ENCODE results near the gene RBL2. TPM values are rescaled to one million over a fixed set of nuclear protein-coding genes. Genes with fewer than 3 reads are reported as not detected.
"Not testable (repeated sequence)": the region's sequence is repeated elsewhere in the genome, so short reads cannot be mapped to it uniquely, and the experiment has no call there.

RBL2 gene
- total RNA-seq, 5 donors from 2014 or later (not counting 1 experiment from before 2014, with no cell fraction given) = 193 to 366 (median 261) TPM

- Histone ChIP-seq H3K36me3 (ENCODE audit: control insufficient read depth in 2 of 2, extremely low read depth in 1 of 2, insufficient read depth in 1 of 2, low read length in 1 of 2) (no peaks in the 10 kb centered on the region), H3K27ac (ENCODE audit: low read length) (no peak overlapping the region), H3K27me3 (replicated peaks in 1 of 2; ENCODE audit: control insufficient read depth in 2 of 2, extremely low read depth in 1 of 2, insufficient read depth in 2 of 2, low read length in 1 of 2) (peaks cover 0 to 8% of the 10 kb centered on the region in 2 experiments), H3K4me1 (ENCODE audit: control insufficient read depth in 1 of 2, extremely low read depth in 1 of 2, insufficient read depth in 2 of 2, low read length in 2 of 2) (peaks cover 0 to 40% of the 10 kb centered on the region in 2 experiments), H3K9me3 (no peaks in the 10 kb centered on the region), H3K4me3 (ENCODE audit: control insufficient read depth in 1 of 2, extremely low read depth in 1 of 2, low read length in 1 of 2) (peak overlapping the region; percentile 22 to 49)
- WGBS (ENCODE audit: insufficient coverage) = 64% methylated on average over 18 of the region's 29 CpGs
- Mint-ChIP-seq H3K9me3 (no peaks in the 10 kb centered on the region), H3K4me3 (peak overlapping the region in 2 of 3 donors; percentile 50 to 53), H3K27ac (no peak overlapping the region), H3K36me3 (no peaks in the 10 kb centered on the region), H3K27me3 (no peaks in the 10 kb centered on the region), H3K4me1 (peaks cover 16 to 45% (median 27%) of the 10 kb centered on the region in 3 donors)
- POLR2A ChIA-PET = no interaction called here
- CTCF ChIA-PET = interaction anchor here (0.6 to 1.6 kb wide), 5 partner anchors 9 to 207 kb away, joined by 3 to 5 read pairs (median 3); no protein-coding TSS in a partner anchor
- DNase-seq = peak in 30 of 35 experiments; percentile 11 to 82 (median 36)
- peak; percentile 61 to 77 (median 68) for ATAC-seq (replicated peaks in 1 of 4)
These were observed 75.8 kb downstream of the RBL2 start for GRCh38 chr16:53509906-53510703.

DNA sequence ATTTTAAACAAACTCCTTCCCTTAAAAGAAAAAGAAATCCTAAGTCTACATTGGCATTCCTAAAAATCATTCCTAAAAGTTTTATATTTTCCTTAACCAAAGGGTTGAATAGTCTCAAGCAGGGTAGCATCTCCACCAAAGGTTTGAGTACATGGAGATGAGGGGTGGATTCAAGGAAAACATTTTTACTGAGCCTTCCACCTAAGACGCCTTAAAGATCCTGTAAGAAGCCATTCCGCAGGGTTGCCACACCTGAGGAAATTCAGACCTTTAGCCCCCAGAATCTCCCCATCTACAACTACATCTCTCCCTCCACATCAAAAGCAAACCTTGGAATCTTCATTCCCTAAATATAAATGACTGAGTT, 76.4 kb downstream of the RBL2 start:
- ATAC-seq (replicated peaks in 1 of 4) = peak in 2 of 4 experiments; percentile 18 to 26
- no peak for DNase-seq
- Mint-ChIP-seq H3K27me3 (no peaks in the 10 kb centered on the region), H3K4me3 (peak overlapping the region in 1 of 3 donors; percentile 53), H3K36me3 (no peaks in the 10 kb centered on the region), H3K9me3 (no peaks in the 10 kb centered on the region), H3K4me1 (peaks cover 17 to 43% (median 26%) of the 10 kb centered on the region in 3 donors), H3K27ac (no peak overlapping the region)
- POLR2A ChIA-PET = no interaction called here
- Histone ChIP-seq H3K4me3 (ENCODE audit: control insufficient read depth in 1 of 2, extremely low read depth in 1 of 2, low read length in 1 of 2) (no peak overlapping the region), H3K27me3 (replicated peaks in 1 of 2; ENCODE audit: control insufficient read depth in 2 of 2, extremely low read depth in 1 of 2, insufficient read depth in 2 of 2, low read length in 1 of 2) (peaks cover 0 to 12% of the 10 kb centered on the region in 2 experiments), H3K27ac (ENCODE audit: low read length) (no peak overlapping the region), H3K9me3 (no peaks in the 10 kb centered on the region), H3K4me1 (ENCODE audit: control insufficient read depth in 1 of 2, extremely low read depth in 1 of 2, insufficient read depth in 2 of 2, low read length in 2 of 2) (peaks cover 0 to 40% of the 10 kb centered on the region in 2 experiments), H3K36me3 (ENCODE audit: control insufficient read depth in 2 of 2, extremely low read depth in 1 of 2, insufficient read depth in 1 of 2, low read length in 1 of 2) (no peaks in the 10 kb centered on the region)
- CTCF ChIA-PET = interaction anchor here (0.6 to 1.6 kb wide), 4 partner anchors 8 to 207 kb away, joined by 3 to 5 read pairs (median 4); no protein-coding TSS in a partner anchor
- 75% methylated on average over 2 of the region's 2 CpGs for WGBS (ENCODE audit: insufficient coverage)

DNA sequence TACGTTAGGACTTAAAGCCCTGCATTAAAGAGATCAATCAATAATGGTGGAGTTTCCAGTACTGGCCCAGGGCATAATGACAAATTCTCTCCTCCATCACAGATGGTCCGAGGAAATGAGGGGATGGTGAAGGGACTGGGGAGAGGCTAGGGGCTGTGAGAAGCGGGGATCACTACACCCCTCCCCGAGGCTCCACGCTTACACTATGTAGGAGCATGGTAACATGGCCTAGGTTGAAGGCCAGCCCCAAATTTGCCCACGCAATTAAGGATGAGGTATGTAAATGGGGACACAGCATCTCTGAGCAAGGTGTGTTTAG, 76.8 kb downstream of the RBL2 start:
- 100% methylated on average over 4 of the region's 6 CpGs for WGBS (ENCODE audit: insufficient coverage)
- Histone ChIP-seq H3K27me3 (replicated peaks in 1 of 2; ENCODE audit: control insufficient read depth in 2 of 2, extremely low read depth in 1 of 2, insufficient read depth in 2 of 2, low read length in 1 of 2) (peaks cover 0 to 12% of the 10 kb centered on the region in 2 experiments), H3K4me3 (ENCODE audit: control insufficient read depth in 1 of 2, extremely low read depth in 1 of 2, low read length in 1 of 2) (no peak overlapping the region), H3K4me1 (ENCODE audit: control insufficient read depth in 1 of 2, extremely low read depth in 1 of 2, insufficient read depth in 2 of 2, low read length in 2 of 2) (peaks cover 0 to 44% of the 10 kb centered on the region in 2 experiments), H3K9me3 (no peaks in the 10 kb centered on the region), H3K36me3 (ENCODE audit: control insufficient read depth in 2 of 2, extremely low read depth in 1 of 2, insufficient read depth in 1 of 2, low read length in 1 of 2) (no peaks in the 10 kb centered on the region), H3K27ac (ENCODE audit: low read length) (no peak overlapping the region)
- ATAC-seq (replicated peaks in 1 of 4) (no peak), DNase-seq (peak in 1 of 35 experiments; percentile 7)
- no peak overlapping the region for H3K27ac Mint-ChIP-seq
- CTCF ChIA-PET = no interaction called here
- no peaks in the 10 kb centered on the region for H3K36me3 Mint-ChIP-seq
- peaks cover 20 to 47% (median 30%) of the 10 kb centered on the region in 3 donors for H3K4me1 Mint-ChIP-seq
- no peaks in the 10 kb centered on the region for H3K9me3 Mint-ChIP-seq
- no peak overlapping the region for H3K4me3 Mint-ChIP-seq
- peaks cover 0 to 3% of the 10 kb centered on the region in 2 donors for H3K27me3 Mint-ChIP-seq
- POLR2A ChIA-PET = no interaction called here

DNA sequence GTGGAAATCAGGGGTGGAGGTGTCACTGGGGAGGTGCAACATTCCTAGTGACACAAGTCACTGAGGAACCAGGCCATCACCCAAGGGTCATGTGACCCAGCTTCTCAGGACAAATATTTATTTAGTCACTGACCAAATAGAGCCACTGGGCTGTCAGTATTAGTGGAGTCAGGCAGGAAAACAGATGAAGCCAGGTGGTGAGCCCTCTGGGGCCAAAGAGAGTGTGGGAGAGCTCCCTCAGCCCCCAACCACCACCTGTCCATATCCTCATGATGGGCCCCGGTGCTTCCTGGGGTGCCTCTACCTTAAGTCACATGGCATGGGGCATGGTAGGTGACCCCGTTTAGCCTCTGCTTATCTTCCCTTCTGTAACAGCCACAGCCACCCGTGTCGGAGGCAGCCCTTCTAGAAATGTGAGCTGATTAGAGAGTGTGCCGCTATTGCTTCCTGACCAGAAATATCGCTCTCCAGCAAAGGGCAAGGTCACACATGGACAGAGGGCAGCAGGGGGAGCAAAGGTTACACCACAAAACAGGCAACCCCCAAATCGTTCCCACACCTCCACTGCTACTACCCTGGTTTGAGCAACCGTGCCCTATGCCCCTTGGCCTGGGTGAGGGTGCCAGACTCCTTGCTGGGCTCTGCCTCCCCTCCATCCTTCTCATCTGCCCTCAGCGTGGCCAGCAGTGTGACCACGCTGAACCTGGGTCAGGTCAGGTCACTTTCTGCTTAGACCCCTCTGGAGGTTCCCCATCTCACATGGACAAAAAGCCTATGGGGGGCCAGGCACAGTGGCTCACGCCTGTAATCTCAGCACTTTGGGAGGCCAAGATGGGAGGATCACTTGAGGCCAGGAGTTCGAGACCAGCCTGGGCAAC, 77.4 kb downstream of the RBL2 start:
- WGBS (ENCODE audit: insufficient coverage) = 86% methylated on average over 7 of the region's 12 CpGs
- no peak overlapping the region for H3K27ac ChIP-seq (ENCODE audit: low read length)
- Mint-ChIP-seq H3K27ac (no peak overlapping the region), H3K4me1 (peaks cover 26 to 49% (median 33%) of the 10 kb centered on the region in 3 donors), H3K9me3 (no peaks in the 10 kb centered on the region), H3K36me3 (no peaks in the 10 kb centered on the region), H3K27me3 (peaks cover 0 to 3% of the 10 kb centered on the region in 2 donors), H3K4me3 (no peak overlapping the region)
- peaks cover 0 to 12% of the 10 kb centered on the region in 2 experiments for H3K27me3 ChIP-seq (replicated peaks in 1 of 2; ENCODE audit: control insufficient read depth in 2 of 2, extremely low read depth in 1 of 2, insufficient read depth in 2 of 2, low read length in 1 of 2)
- no peak overlapping the region for H3K4me3 ChIP-seq (ENCODE audit: control insufficient read depth in 1 of 2, extremely low read depth in 1 of 2, low read length in 1 of 2)
- DNase-seq (peak in 1 of 35 experiments; percentile 18), ATAC-seq (replicated peaks in 1 of 4) (no peak)
- no peaks in the 10 kb centered on the region for H3K9me3 ChIP-seq
- ChIA-PET POLR2A (no interaction called here), CTCF (no interaction called here)
- H3K36me3 ChIP-seq (ENCODE audit: control insufficient read depth in 2 of 2, extremely low read depth in 1 of 2, insufficient read depth in 1 of 2, low read length in 1 of 2) = no peaks in the 10 kb centered on the region
- peaks cover 3 to 50% of the 10 kb centered on the region in 2 experiments for H3K4me1 ChIP-seq (ENCODE audit: control insufficient read depth in 1 of 2, extremely low read depth in 1 of 2, insufficient read depth in 2 of 2, low read length in 2 of 2)

- POLR2A ChIA-PET; H3K27ac ChIP-seq (ENCODE audit: low read length); H3K9me3 ChIP-seq; H3K27me3 Mint-ChIP-seq; DNase-seq; H3K4me3 ChIP-seq (ENCODE audit: control insufficient read depth in 1 of 2, extremely low read depth in 1 of 2, low read length in 1 of 2); H3K36me3 Mint-ChIP-seq; H3K4me3 Mint-ChIP-seq; H3K27ac Mint-ChIP-seq; ATAC-seq (replicated peaks in 1 of 4); H3K36me3 ChIP-seq (ENCODE audit: control insufficient read depth in 2 of 2, extremely low read depth in 1 of 2, insufficient read depth in 1 of 2, low read length in 1 of 2); H3K9me3 Mint-ChIP-seq: not testable (repeated sequence)
- Histone ChIP-seq H3K4me1 (ENCODE audit: control insufficient read depth in 1 of 2, extremely low read depth in 1 of 2, insufficient read depth in 2 of 2, low read length in 2 of 2) (peaks cover 14 to 62% of the 10 kb centered on the region in 2 experiments), H3K27me3 (replicated peaks in 1 of 2; ENCODE audit: control insufficient read depth in 2 of 2, extremely low read depth in 1 of 2, insufficient read depth in 2 of 2, low read length in 1 of 2) (peaks cover 0 to 12% of the 10 kb centered on the region in 2 experiments)
- CTCF ChIA-PET = interaction anchor here (0.6 to 1.2 kb wide), 2 partner anchors 8 to 375 kb away, joined by 3 to 5 read pairs; no protein-coding TSS in a partner anchor
- H3K4me1 Mint-ChIP-seq = peaks cover 38 to 60% (median 43%) of the 10 kb centered on the region in 3 donors
- no CpG with 5 or more reads among the region's 1 CpG for WGBS (ENCODE audit: insufficient coverage)
These were observed 78.5 kb downstream of the RBL2 start for GRCh38 chr16:53512795-53513194.

DNA sequence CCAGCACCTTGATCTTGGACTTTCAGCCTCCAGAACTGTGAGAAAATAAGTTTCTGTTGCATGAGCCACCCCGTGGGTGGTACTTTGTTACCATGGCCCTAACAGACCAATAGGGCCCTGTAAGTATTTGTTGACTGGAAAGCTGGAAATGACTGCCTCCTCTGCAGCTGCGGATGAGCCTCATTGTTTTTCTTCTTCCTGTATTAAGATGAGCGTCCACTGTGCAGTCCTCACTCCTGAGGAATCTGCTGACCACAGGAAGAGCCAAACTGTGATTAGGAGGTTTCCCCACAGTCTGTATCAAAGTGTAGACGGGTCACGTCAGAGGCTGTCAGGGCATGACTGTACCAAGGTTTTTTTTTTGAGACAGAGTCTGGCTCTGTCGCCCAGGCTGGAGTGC, 81.0 kb downstream of the RBL2 start:
- ChIA-PET POLR2A (no interaction called here), CTCF (no interaction called here)
- H3K27ac ChIP-seq (ENCODE audit: low read length) = no peak overlapping the region
- H3K36me3 Mint-ChIP-seq = no peaks in the 10 kb centered on the region
- WGBS (ENCODE audit: insufficient coverage) = 94% methylated on average over 5 of the region's 6 CpGs
- no peak overlapping the region for H3K4me3 ChIP-seq (ENCODE audit: control insufficient read depth in 1 of 2, extremely low read depth in 1 of 2, low read length in 1 of 2)
- H3K27me3 ChIP-seq (replicated peaks in 1 of 2; ENCODE audit: control insufficient read depth in 2 of 2, extremely low read depth in 1 of 2, insufficient read depth in 2 of 2, low read length in 1 of 2) = peaks cover 0 to 12% of the 10 kb centered on the region in 2 experiments
- H3K27me3 Mint-ChIP-seq = peaks cover 0 to 7% of the 10 kb centered on the region in 2 donors
- no peaks in the 10 kb centered on the region for H3K9me3 ChIP-seq
- no peaks in the 10 kb centered on the region for H3K9me3 Mint-ChIP-seq
- H3K27ac Mint-ChIP-seq = no peak overlapping the region
- H3K4me1 ChIP-seq (ENCODE audit: control insufficient read depth in 1 of 2, extremely low read depth in 1 of 2, insufficient read depth in 2 of 2, low read length in 2 of 2) = peaks cover 33 to 79% of the 10 kb centered on the region in 2 experiments
- peak in 1 of 35 experiments; percentile 8 for DNase-seq
- no peaks in the 10 kb centered on the region for H3K36me3 ChIP-seq (ENCODE audit: control insufficient read depth in 2 of 2, extremely low read depth in 1 of 2, insufficient read depth in 1 of 2, low read length in 1 of 2)
- H3K4me1 Mint-ChIP-seq = peaks cover 57 to 79% (median 57%) of the 10 kb centered on the region in 3 donors
- ATAC-seq (replicated peaks in 1 of 4) = no peak
- H3K4me3 Mint-ChIP-seq = no peak overlapping the region
